CD4-positive, alpha-beta T cell treated with Interleukin-15 for 1 hour (primary cell): ENCODE measurements around the gene SPATA18.
"Not testable (repeated sequence)": the region's sequence is repeated elsewhere in the genome, so short reads cannot be mapped to it uniquely, and the experiment has no call there.

Experiments
- DNase-seq: peaks from one replicate; pipeline ENCODE4 v3.0.0-alpha.2; 2020

The SPATA18 gene

DNA sequence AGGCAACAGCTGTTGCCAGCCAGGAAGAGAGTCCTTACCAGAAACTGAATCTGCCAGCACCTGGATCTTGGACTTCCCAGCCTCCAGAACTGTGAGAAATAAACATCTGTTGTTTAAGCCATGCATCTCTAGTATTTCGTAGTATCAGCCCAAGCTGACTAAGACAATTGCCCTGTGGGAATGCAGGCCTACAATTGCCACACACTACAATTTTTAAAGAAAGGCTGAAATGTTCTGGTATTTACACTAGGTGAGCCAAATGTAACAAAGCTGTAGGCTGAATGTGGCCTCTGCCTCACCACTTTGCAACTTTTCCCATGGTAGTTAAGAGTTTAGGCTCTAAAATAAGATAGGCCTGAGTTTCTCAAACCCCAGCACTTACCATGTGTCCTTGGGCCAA lies 59.1 kb downstream of the SPATA18 start:
- DNase-seq: no peak

DNA sequence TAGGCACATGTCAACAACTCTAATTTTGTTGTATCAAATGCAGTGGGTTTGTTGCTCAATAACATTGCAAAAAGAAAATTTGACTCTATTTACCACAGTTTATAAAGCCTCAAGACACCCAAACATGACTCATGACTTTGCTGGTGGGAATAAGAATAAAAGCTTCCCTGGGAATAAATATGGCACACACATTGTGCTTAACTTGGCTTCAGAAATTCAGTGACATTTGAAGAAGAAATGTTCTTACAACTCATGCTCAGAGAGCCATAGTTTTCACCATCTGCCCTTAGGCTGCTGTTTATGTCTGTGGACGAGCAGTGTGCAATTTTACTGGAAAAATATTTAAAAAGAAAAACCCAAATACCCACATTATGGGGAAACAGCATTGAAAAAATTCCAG lies 60.9 kb downstream of the SPATA18 start:
- no peak for DNase-seq

DNA sequence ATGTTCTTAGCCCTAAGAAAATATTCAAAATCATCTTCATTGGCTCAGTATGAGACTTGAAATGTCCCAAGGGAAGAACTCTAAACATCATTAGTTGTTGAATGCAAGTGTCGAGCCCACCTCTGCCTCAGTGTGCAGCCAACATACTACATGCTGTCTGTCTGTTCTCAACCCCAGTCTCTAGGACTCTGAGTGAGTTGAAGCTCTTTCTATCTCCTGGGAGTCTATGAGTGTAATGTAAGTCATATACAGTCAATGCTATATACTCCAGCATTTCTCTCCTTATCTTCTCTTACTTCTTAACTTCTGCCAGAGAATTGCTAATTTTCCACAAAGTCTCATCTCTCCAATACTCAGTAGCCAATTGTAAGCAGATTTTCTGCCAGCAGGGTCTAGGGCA lies 61.3 kb downstream of the SPATA18 start:
- DNase-seq: no peak

GRCh38 chr4:52116641-52117040 lies 65.5 kb downstream of the SPATA18 start:
- DNase-seq: no peak

DNA sequence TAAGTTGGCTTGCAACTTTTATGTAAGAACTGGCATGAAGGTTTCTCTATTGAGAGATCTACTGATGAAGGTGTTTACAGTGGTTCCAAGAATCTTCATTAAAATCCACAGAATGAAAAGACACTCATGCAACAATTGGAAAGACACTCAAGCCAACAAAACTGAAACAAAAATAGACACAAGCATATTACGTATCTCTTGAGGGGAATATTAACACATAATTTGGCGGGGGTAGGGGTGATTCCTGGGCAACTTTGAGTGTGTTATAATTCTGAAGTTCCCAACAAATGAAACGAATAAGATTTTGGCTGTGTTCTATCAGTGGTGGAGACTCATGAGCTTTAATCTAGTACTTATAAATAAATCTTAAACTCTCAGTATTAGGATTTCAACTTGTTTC lies 75.1 kb downstream of the SPATA18 start:
- no peak for DNase-seq

- DNase-seq: no peak
Observed at GRCh38 chr4:52126966-52127365, 75.9 kb downstream of the SPATA18 start.

DNA sequence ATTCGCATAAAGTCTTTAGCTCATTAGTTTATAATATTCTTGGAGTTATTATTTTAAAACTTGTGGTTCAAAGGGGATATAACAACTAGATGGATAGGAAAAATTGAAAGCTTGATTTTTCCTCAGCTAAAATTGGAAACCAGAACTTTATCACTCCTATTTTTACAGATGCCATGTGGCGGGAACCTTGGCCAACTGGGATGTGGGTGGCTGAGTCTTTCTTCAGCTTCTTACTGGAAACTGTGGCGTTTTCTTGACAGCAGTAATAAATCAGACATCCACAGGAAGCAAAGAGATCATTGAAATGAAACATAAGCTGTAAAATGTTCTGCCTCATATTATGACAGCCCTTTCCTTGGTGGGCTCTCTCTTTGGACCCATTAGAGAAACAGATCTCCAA lies 84.1 kb downstream of the SPATA18 start:
- no peak for DNase-seq

- DNase-seq: not testable (repeated sequence)
Observed at GRCh38 chr4:52137152-52137551, 86.0 kb downstream of the SPATA18 start.

GRCh38 chr4:52142816-52143215 lies 91.7 kb downstream of the SPATA18 start:
- DNase-seq: no peak

- no peak for DNase-seq
Observed at GRCh38 chr4:52143815-52144214, 92.7 kb downstream of the SPATA18 start.

DNA sequence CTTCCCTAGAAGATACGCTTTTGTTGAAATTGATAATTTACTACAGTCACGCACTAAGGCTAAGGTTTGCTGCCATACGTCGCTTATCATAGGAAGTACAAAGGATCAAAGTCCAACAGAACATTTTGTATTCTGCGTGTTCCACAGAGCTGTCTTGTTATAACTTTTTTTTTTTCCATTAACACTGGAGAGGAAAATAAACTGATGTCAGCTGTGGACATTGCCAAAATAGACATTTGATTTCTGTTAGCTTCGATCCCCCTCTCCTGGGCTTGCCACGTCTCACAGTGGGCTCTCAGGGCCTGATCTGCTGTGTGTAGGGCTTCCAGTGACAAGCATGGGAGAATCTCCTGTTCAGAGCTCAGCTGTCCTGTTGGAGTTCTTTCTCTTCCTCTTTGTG lies 93.3 kb downstream of the SPATA18 start:
- no peak for DNase-seq
